ENCODE results near the gene PCNX4.

GRCh38 chr14:60102389-60102788 is 10.7 kb downstream of the PCNX4 start:
- TF ChIP-seq ZNF274 (IDR thresholded peaks at IDR 0.05; ENCODE audit: low read depth, low read length) (no peak), POLR2AphosphoS5 (IDR thresholded peaks at IDR 0.05; ENCODE audit: low read depth, low read length) (no peak), FOSL1 (IDR thresholded peaks at IDR 0.05; ENCODE audit: low read depth) (no peak), SIN3A (IDR thresholded peaks at IDR 0.05; ENCODE audit: low read depth) (no peak), CTCF (IDR thresholded peaks at IDR 0.05 in 2 of 3, conservative IDR thresholded peaks at IDR 0.05 in 1 of 3; ENCODE audit: borderline replicate concordance in 1 of 3, insufficient read depth in 1 of 3, low read depth in 2 of 3, low read length in 2 of 3) (no peak)

Measured in HCT116 (cell line).